H1 (cell line): ENCODE results near the gene ANKDD1A. TPM values are rescaled to one million over a fixed set of nuclear protein-coding genes. Genes with fewer than 3 reads are reported as not detected.

Source experiments
- CTCF ChIA-PET: fragments of 300-600 bp; sonication (Branson Sonifier 250); formaldehyde crosslinking; loops from one replicate; lab custom pipeline; 2021; ENCODE audit not compliant: partially characterized antibody; lab: Charles Lee
- POLR2A ChIA-PET: fragments of 300-600 bp; sonication (Branson Sonifier 250); formaldehyde crosslinking; loops from one replicate; lab custom pipeline; 2021; ENCODE audit warnings: inconsistent platforms; ENCODE audit not compliant: partially characterized antibody; lab: Charles Lee
- DNase-seq, 2 experiments: peaks; one replicate each; pipeline versions ENCODE4 v3.0.0 to v3.0.0-alpha.2; 2010 to 2022; ENCODE audit warnings: low spot score in 2 of 2, low read depth in 1 of 2, mixed read lengths in 1 of 2
- FAIRE-seq: peaks from 2 replicates; lab custom pipeline; 2011; peaks lifted over from hg19 to GRCh38; lab: Jason Lieb, UNC
- H2AFZ ChIP-seq: 2 replicates; pipeline ENCODE4 v1.8.1; 2012; ENCODE audit warnings: low read length, inconsistent platforms
- H2AK5ac ChIP-seq: 2 replicates; pipeline ENCODE4 v1.6.1; 2013; ENCODE audit warnings: low read depth, low read length
- H2BK120ac ChIP-seq: replicated peaks from 2 replicates; pipeline ENCODE3; 2013; ENCODE audit warnings: low read depth, low read length, inconsistent platforms
- H2BK12ac ChIP-seq: 2 replicates; pipeline ENCODE4 v1.6.1; 2013; ENCODE audit warnings: low read depth, low read length
- H2BK15ac ChIP-seq: 2 replicates; pipeline ENCODE4 v1.6.1; 2013; ENCODE audit warnings: low read length
- H2BK20ac ChIP-seq: 2 replicates; pipeline ENCODE4 v1.6.1; 2013; ENCODE audit warnings: low read length
- H2BK5ac ChIP-seq: 2 replicates; pipeline ENCODE4 v1.6.1; 2013; ENCODE audit warnings: low read depth, low read length
- H3K14ac ChIP-seq: 2 replicates; pipeline ENCODE4 v1.6.1; 2013; ENCODE audit warnings: inconsistent platforms; ENCODE audit not compliant: insufficient read length
- H3K18ac ChIP-seq: 2 replicates; pipeline ENCODE4 v1.6.1; 2013; ENCODE audit warnings: low read length; ENCODE audit errors: extremely low read depth
- H3K23ac ChIP-seq: 2 replicates; pipeline ENCODE4 v1.6.1; 2013; ENCODE audit warnings: inconsistent platforms; ENCODE audit not compliant: insufficient read length
- H3K23me2 ChIP-seq: 2 replicates; pipeline ENCODE4 v1.6.1; 2013; ENCODE audit warnings: low read depth, low read length
- H3K27ac ChIP-seq: 2 replicates; pipeline ENCODE4 v1.6.1; 2011; ENCODE audit warnings: low read depth, low read length, inconsistent platforms
- H3K27me3 ChIP-seq, 4 experiments: replicated peaks in 1 of 4; 1 replicate in 1 of 4; 2 replicates in 3 of 4; pipeline versions ENCODE4 v1.6.1 to v1.8.1; 2011 to 2013; ENCODE audit warnings: low read length in 3 of 4, mild to moderate bottlenecking in 3 of 4, inconsistent platforms in 2 of 4, mixed read lengths in 2 of 4, moderate library complexity in 1 of 4; ENCODE audit not compliant: control insufficient read depth in 3 of 4, insufficient read depth in 3 of 4; ENCODE audit errors: extremely low read depth in 1 of 4
- H3K36me3 ChIP-seq, 4 experiments: 2 replicates each; pipeline versions ENCODE4 v1.6.1 to v1.8.1; 2011 to 2013; ENCODE audit warnings: mild to moderate bottlenecking in 4 of 4, low read length in 3 of 4, moderate library complexity in 2 of 4, control low read depth in 1 of 4, inconsistent platforms in 1 of 4; ENCODE audit not compliant: insufficient read depth in 4 of 4, control insufficient read depth in 2 of 4
- H3K4ac ChIP-seq: replicated peaks from 2 replicates; pipeline ENCODE3; 2013; ENCODE audit warnings: low read length, low read depth, mixed read lengths, inconsistent platforms; ENCODE audit not compliant: insufficient read length
- H3K4me1 ChIP-seq, 4 experiments: replicated peaks in 1 of 4; 1 replicate in 1 of 4; 2 replicates in 3 of 4; pipeline versions ENCODE4 v1.6.1 to v1.8.1; 2011 to 2013; ENCODE audit warnings: low read length in 3 of 4, inconsistent platforms in 2 of 4, mixed read lengths in 1 of 4; ENCODE audit not compliant: insufficient read depth in 4 of 4, control insufficient read depth in 3 of 4
- H3K4me2 ChIP-seq, 2 experiments: 2 replicates each; pipeline versions ENCODE4 v1.6.1 to v1.8.1; 2011 to 2013; ENCODE audit warnings: low read depth in 2 of 2, low read length in 2 of 2, control low read depth in 1 of 2, inconsistent platforms in 1 of 2, mild to moderate bottlenecking in 1 of 2; ENCODE audit not compliant: insufficient read depth in 1 of 2
- H3K4me3 ChIP-seq, 4 experiments: fragments of 200-600, 300-600 bp in 1 of 4; sonication (generic), shearing (Covaris generic), sonication (Bioruptor Twin) in 1 of 4; 2 replicates each; pipeline versions ENCODE4 v1.5.1 to v1.8.1; 2011 to 2016; ENCODE audit warnings: low read length in 4 of 4, low read depth in 3 of 4, control low read depth in 2 of 4, inconsistent platforms in 2 of 4, mild to moderate bottlenecking in 2 of 4, mixed read lengths in 1 of 4, moderate library complexity in 1 of 4; ENCODE audit not compliant: insufficient read depth in 2 of 4; ENCODE audit errors: extremely low read depth in 1 of 4
- H3K56ac ChIP-seq: replicated peaks from 2 replicates; pipeline ENCODE3; 2013; ENCODE audit warnings: low read depth, mild to moderate bottlenecking, mixed read lengths, low read length, inconsistent platforms; ENCODE audit not compliant: insufficient read length
- H3K79me1 ChIP-seq: 2 replicates; pipeline ENCODE4 v1.6.1; 2013; ENCODE audit warnings: low read depth, low read length, control low read depth
- H3K79me2 ChIP-seq, 2 experiments: 2 replicates each; pipeline versions ENCODE4 v1.6.1 to v1.8.1; 2012 to 2013; ENCODE audit warnings: low read length in 2 of 2, mild to moderate bottlenecking in 2 of 2, inconsistent platforms in 1 of 2; ENCODE audit not compliant: insufficient read depth in 2 of 2, control insufficient read depth in 1 of 2
- H3K9ac ChIP-seq, 4 experiments: replicated peaks in 1 of 4; 1 replicate in 1 of 4; 2 replicates in 3 of 4; pipeline versions ENCODE4 v1.6.1 to v1.8.1; 2011 to 2013; ENCODE audit warnings: low read depth in 3 of 4, low read length in 3 of 4, control low read depth in 2 of 4, mild to moderate bottlenecking in 2 of 4, moderate library complexity in 2 of 4, inconsistent platforms in 1 of 4; ENCODE audit errors: extremely low read depth in 1 of 4
- H3K9me3 ChIP-seq, 2 experiments: 2 replicates each; pipeline versions ENCODE4 v1.6.1 to v1.8.1; 2012 to 2013; ENCODE audit warnings: mild to moderate bottlenecking in 2 of 2, moderate library complexity in 2 of 2, control low read depth in 1 of 2, inconsistent platforms in 1 of 2, low read depth in 1 of 2, low read length in 1 of 2, mixed read lengths in 1 of 2; ENCODE audit not compliant: insufficient read depth in 2 of 2
- H4K20me1 ChIP-seq, 2 experiments: replicated peaks in 1 of 2; 2 replicates each; pipeline versions ENCODE3 to v1.8.1; 2011 to 2013; ENCODE audit warnings: inconsistent platforms in 2 of 2, low read length in 2 of 2, mild to moderate bottlenecking in 1 of 2; ENCODE audit not compliant: insufficient read depth in 2 of 2, control insufficient read depth in 1 of 2
- H4K5ac ChIP-seq: 2 replicates; pipeline ENCODE4 v1.6.1; 2013; ENCODE audit warnings: low read length, low read depth, mixed read lengths, inconsistent platforms; ENCODE audit not compliant: insufficient read length
- H4K8ac ChIP-seq: 2 replicates; pipeline ENCODE4 v1.8.0; 2013; ENCODE audit warnings: mild to moderate bottlenecking, moderate library complexity, low read length, inconsistent platforms; ENCODE audit not compliant: insufficient read depth; ENCODE audit errors: extremely low read depth
- H4K91ac ChIP-seq: replicated peaks from 2 replicates; pipeline ENCODE3; 2013; ENCODE audit warnings: low read length, mixed read lengths, inconsistent platforms; ENCODE audit not compliant: insufficient read length
- CBX5 ChIP-seq: fragments of 300-800, 300-1000 bp; sonication (generic); IDR thresholded peaks from 2 replicates; pipeline ENCODE4 v1.7.1; 2016; ENCODE audit warnings: antibody characterized with exemption, low read length, low read depth
- MAX ChIP-seq: IDR thresholded peaks from 2 replicates; pipeline ENCODE4 v1.6.1; 2012; ENCODE audit warnings: inconsistent platforms
- WGBS, 2 experiments: shearing (Covaris generic) in 1 of 2; methylation state at CpG; one replicate each; pipeline versions ENCODE4 v1.1.6 to v1.1.7; 2013 to 2015; ENCODE audit warnings: low lambda C conversion rate in 2 of 2, mixed read lengths in 2 of 2, inconsistent platforms in 1 of 2, low coverage in 1 of 2, missing lambda C conversion rate in 1 of 2; ENCODE audit not compliant: insufficient replicate concordance in 2 of 2, insufficient coverage in 1 of 2, insufficient read length in 1 of 2; ENCODE audit errors: extremely low coverage in 1 of 2, missing lambda C conversion rate in 1 of 2; 5-methylcytosine and 5-hydroxymethylcytosine counted together
- polyA plus RNA-seq, 7 experiments: library from polyadenylated mRNA; depleted of rRNA in 3 of 7; stranded (reverse) in 5 of 7; unstranded in 2 of 7; fragments of >200 nt in 5 of 7; fragments of 200-250 nt in 2 of 7; gene quantifications; 1 replicate in 5 of 7; 2 replicates in 1 of 7; 4 replicates in 1 of 7; pipeline versions ENCODE4 v1.2.1 to v1.2.3, GENCODE V29; 2011 to 2013; ENCODE audit warnings: missing spikeins in 2 of 7, mixed read lengths in 2 of 7
- total RNA-seq: library from RNA; stranded (reverse); fragmentation: NEBNext Ultra II Directional; extraction: Animal tissue kit (Norgen Biotek cat#: 25700); gene quantifications from 2 replicates; pipeline ENCODE4 v1.2.1, GENCODE V29; 2021
- TF ChIP-seq, protein P1 (sequence below): IDR thresholded peaks from 2 replicates; pipeline ENCODE4 v1.6.1; 2012; ENCODE audit warnings: inconsistent platforms

ANKDD1A gene
- total and polyA plus RNA-seq, 2 of the 8 experiments (the other 6 are each of a cell fraction or from before 2014, with no cell fraction given) = 4.1 to 5.0 TPM

DNA sequence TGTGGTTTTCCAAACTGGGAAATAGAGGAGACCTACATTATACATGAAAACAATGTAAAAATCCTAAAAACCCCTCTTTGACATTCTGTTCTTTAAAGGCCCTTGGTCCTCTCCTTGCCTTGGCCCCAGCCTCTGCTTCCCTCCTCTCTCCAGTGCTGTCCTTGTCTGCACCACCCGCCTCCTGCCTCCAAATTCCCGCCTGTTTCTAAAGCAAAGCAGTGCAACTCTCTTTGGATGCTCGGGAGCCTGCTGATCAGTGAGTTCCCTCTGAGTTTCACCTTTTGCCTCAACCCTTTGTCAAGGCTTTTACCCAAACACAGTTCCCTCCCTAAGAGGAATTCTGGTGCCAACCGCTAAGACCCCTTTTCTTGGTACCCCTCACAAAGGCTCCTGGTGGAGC lies 8.0 kb downstream of the ANKDD1A start:
- Histone ChIP-seq H3K9ac (no peak overlapping the region), H3K4me3 (no peak overlapping the region), H4K91ac (no peak overlapping the region), H3K56ac (no peak overlapping the region), H3K14ac (no peak overlapping the region), H2BK15ac (no peak overlapping the region), H3K4me2 (no peak overlapping the region), H3K27ac (no peak overlapping the region), H2BK120ac (no peak overlapping the region), H2AK5ac (no peak overlapping the region), H4K5ac (no peak overlapping the region), H4K20me1 (no peaks in the 10 kb centered on the region), H3K4ac (no peak overlapping the region), H2BK20ac (no peak overlapping the region), H3K18ac (no peak overlapping the region), H3K36me3 (no peaks in the 10 kb centered on the region), H2BK5ac (no peak overlapping the region), H4K8ac (no peak overlapping the region), H3K23ac (no peak overlapping the region), H3K79me1 (no peaks in the 10 kb centered on the region), H2BK12ac (no peak overlapping the region), H3K9me3 (no peaks in the 10 kb centered on the region), H3K23me2 (no peaks in the 10 kb centered on the region), H3K27me3 (0 out of 7 replicates have a peak, but pooled peaks cover 0 to under 1% (median 0%) of the 10 kb centered on the region in 4 experiments), H2AFZ (no peak overlapping the region), H3K4me1 (peaks cover 0 to 11% (median 8%) of the 10 kb centered on the region in 4 experiments; a peak in 6 of 7 replicates), H3K79me2 (no peaks in the 10 kb centered on the region)
- DNase-seq (no peak), FAIRE-seq (no peak)
- POLR2A ChIA-PET = interaction anchor here (0.7 to 1.6 kb wide), 2 partner anchors 8 to 13 kb away, joined by 3 to 4 read pairs; partner anchors contain the start of gene ANKDD1A
- WGBS, 2 experiments = 91% methylated on average over 4 of the region's 4 CpGs; no CpG with 5 or more reads in 1 of the 2 experiments
- TF ChIP-seq MAX (peak; percentile 41; the same call in 1 of the 2 replicates), CBX5 (no peak)
- TF ChIP-seq, protein P1, sequence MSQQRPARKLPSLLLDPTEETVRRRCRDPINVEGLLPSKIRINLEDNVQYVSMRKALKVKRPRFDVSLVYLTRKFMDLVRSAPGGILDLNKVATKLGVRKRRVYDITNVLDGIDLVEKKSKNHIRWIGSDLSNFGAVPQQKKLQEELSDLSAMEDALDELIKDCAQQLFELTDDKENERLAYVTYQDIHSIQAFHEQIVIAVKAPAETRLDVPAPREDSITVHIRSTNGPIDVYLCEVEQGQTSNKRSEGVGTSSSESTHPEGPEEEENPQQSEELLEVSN = peak; percentile 82
- CTCF ChIA-PET = no interaction called here
